Subcutaneous abdominal adipose tissue (tissue), 5 donors: ENCODE results near the gene HGS.

Experiments
- H3K27ac ChIP-seq: one replicate; pipeline ENCODE4 v1.7.0; 2013; ENCODE audit warnings: low read depth, mild to moderate bottlenecking, inconsistent platforms, low read length, moderate library complexity
- H3K27me3 ChIP-seq, 5 donors: one replicate each; pipeline ENCODE4 v1.7.0; 2013; ENCODE audit warnings: low read length in 5 of 5, inconsistent platforms in 1 of 5; ENCODE audit not compliant: control insufficient read depth in 5 of 5, insufficient read depth in 4 of 5
- H3K36me3 ChIP-seq, 5 donors: one replicate each; pipeline ENCODE4 v1.7.0; 2013; ENCODE audit warnings: low read length in 5 of 5; ENCODE audit not compliant: control insufficient read depth in 5 of 5, insufficient read depth in 5 of 5
- H3K4me1 ChIP-seq, 5 donors: one replicate each; pipeline ENCODE4 v1.7.0; 2013; ENCODE audit warnings: low read length in 5 of 5, mild to moderate bottlenecking in 3 of 5, moderate library complexity in 1 of 5; ENCODE audit not compliant: control insufficient read depth in 5 of 5, insufficient read depth in 5 of 5
- H3K4me3 ChIP-seq, 5 donors: one replicate each; pipeline ENCODE4 v1.7.0; 2013; ENCODE audit warnings: low read length in 5 of 5, low read depth in 1 of 5
- H3K9ac ChIP-seq, 5 donors: one replicate each; pipeline ENCODE4 v1.7.0; 2013; ENCODE audit warnings: low read length in 5 of 5, mild to moderate bottlenecking in 4 of 5, moderate library complexity in 3 of 5
- H3K9me3 ChIP-seq, 5 donors: one replicate each; pipeline ENCODE4 v1.7.0; 2013; ENCODE audit warnings: low read length in 5 of 5; ENCODE audit not compliant: control insufficient read depth in 5 of 5
- donor health status: healthy.
- donor health status: healthy.
- donor health status: healthy.
- donor health status: healthy.
- donor health status: healthy.

Gene HGS, protein sequence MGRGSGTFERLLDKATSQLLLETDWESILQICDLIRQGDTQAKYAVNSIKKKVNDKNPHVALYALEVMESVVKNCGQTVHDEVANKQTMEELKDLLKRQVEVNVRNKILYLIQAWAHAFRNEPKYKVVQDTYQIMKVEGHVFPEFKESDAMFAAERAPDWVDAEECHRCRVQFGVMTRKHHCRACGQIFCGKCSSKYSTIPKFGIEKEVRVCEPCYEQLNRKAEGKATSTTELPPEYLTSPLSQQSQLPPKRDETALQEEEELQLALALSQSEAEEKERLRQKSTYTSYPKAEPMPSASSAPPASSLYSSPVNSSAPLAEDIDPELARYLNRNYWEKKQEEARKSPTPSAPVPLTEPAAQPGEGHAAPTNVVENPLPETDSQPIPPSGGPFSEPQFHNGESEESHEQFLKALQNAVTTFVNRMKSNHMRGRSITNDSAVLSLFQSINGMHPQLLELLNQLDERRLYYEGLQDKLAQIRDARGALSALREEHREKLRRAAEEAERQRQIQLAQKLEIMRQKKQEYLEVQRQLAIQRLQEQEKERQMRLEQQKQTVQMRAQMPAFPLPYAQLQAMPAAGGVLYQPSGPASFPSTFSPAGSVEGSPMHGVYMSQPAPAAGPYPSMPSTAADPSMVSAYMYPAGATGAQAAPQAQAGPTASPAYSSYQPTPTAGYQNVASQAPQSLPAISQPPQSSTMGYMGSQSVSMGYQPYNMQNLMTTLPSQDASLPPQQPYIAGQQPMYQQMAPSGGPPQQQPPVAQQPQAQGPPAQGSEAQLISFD

GRCh38 chr17:81683584-81684441 is at the start of gene HGS, which contains the start of gene ARL16:
TSS of gene HGS (plus strand) at chr17:81684011. CDS start at chr17:81684067, 56 bp downstream.
TSS of gene ARL16 (minus strand) at chr17:81683797. CDS start at chr17:81683753, 44 bp downstream.
- Histone ChIP-seq H3K4me3 (peak within 1 kb of the TSS; percentile 88 to 96 (median 90)), H3K36me3 (peaks cover 0 to 47% (median 32%) of the 10 kb centered on the region in 5 donors), H3K9ac (peak within 1 kb of the TSS; percentile 39 to 95 (median 93)), H3K27me3 (no peaks in the 10 kb centered on the region), H3K4me1 (peaks cover 14 to 38% (median 33%) of the 10 kb centered on the region in 5 donors), H3K9me3 (no peaks in the 10 kb centered on the region), H3K27ac (peak within 1 kb of the TSS; percentile 74)

- Histone ChIP-seq H3K9ac (peak overlapping the region in 3 of 5 donors; percentile 99 to 100 (median 99)), H3K27ac (peak overlapping the region; percentile 99)
Measured at GRCh38 chr17:81635431-81635830, 48.4 kb upstream of the HGS start.

DNA sequence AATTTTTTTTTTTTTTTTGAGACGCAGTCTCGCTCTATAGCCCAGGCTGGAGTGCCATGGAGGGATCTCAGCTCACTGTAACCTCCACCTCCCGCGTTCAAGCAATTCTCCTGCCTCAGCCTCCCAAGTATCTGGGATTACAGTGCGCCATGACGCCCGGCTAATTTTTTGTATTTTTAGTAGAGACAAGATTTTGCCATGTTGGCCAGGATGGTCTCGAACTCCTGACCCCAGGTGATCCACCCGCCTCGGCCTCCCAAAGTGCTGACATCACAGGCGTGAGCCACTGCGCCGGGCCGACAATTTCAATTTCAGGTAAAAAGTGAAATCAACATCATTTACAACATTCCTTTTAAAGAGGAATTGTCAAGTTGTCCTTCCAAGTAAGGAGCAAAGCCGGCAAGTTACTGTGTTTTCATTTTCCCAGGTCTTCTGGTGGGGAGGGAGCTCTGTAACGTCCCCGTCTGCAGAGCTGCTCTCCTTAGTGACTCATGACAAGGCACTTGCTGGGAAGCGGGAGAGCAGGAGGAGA is 47.8 kb upstream of the HGS start:
- Histone ChIP-seq H3K4me1 (peaks cover 4 to 39% (median 28%) of the 10 kb centered on the region in 5 donors), H3K9ac (peak overlapping the region; percentile 95 to 100 (median 99)), H3K36me3 (peaks cover 0 to 4% (median 2%) of the 10 kb centered on the region in 5 donors)

More at GRCh38 chr17:81635431-81635830, 48.4 kb upstream of the HGS start:
- Histone ChIP-seq H3K4me1 (peaks cover 4 to 39% (median 28%) of the 10 kb centered on the region in 5 donors), H3K36me3 (peaks cover 0 to 4% (median 2%) of the 10 kb centered on the region in 5 donors), H3K4me3 (peak overlapping the region; percentile 33 to 96 (median 81)), H3K27me3 (no peaks in the 10 kb centered on the region), H3K9me3 (no peaks in the 10 kb centered on the region)

DNA sequence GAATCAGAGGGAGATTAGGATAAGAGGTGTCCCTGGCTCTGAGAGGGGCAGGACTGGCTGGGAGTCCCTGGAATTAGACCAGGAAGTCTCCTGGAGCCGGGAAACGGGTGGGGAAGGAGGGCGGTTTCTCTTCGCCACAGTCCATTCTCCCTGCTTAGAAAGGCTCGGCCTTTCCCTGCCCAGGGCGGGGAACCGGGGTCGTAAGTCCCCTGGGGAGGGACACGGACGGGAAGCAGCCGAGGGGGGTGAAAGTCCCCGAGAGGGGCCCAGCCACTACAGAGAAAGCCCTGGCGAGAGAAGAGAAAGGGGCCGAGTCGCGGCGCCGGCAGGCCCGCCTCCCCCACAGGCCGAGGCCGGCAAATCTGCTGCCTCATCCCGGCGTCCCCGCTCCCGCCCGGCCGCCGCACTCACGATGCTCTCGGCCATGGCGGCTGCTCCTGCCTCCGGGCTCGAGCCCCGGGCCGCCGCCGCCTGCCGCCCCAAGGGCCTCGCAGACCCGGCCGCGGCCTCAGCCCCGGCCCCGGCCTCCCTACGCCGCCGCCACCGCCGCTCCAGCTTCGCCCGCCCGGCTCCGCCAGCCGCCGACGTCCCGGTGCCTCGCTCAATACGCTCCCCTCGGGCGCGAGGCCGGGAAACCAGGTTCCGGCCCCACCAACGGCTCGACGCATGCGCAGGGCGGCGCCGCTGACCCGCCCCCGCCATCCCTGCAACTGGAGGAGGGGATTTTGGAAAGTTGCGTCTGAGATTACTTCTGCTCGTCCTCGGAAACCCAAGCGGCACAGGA is 47.1 kb upstream of the HGS start, which contains the start of the genes NPLOC4 and TSPAN10:
Gene NPLOC4, minus strand, starts transcription at position 608 of the 784 bp plus-strand sequence. Its CDS starts 182 bp downstream, at position 426.
Gene TSPAN10, plus strand, starts transcription at position 692 of the 784 bp plus-strand sequence. CDS start 5,217 bp downstream, outside the sequence.
- peak within 1 kb of the TSS; percentile 71 to 96 (median 90) for H3K4me3 ChIP-seq
- peak within 1 kb of the TSS; percentile 99 for H3K27ac ChIP-seq
- no peaks in the 10 kb centered on the region for H3K27me3 ChIP-seq
- H3K36me3 ChIP-seq: peaks cover 0 to 3% (median 0%) of the 10 kb centered on the region in 5 donors
- H3K4me1 ChIP-seq: peaks cover 4 to 44% (median 26%) of the 10 kb centered on the region in 5 donors
- no peaks in the 10 kb centered on the region for H3K9me3 ChIP-seq
- peak within 1 kb of the TSS; percentile 95 to 100 (median 99) for H3K9ac ChIP-seq

More for the DNA sequence above, 47.8 kb upstream of the HGS start:
- Histone ChIP-seq H3K27ac (peak overlapping the region; percentile 99), H3K27me3 (no peaks in the 10 kb centered on the region), H3K4me3 (peak overlapping the region; percentile 71 to 96 (median 90)), H3K9me3 (no peaks in the 10 kb centered on the region)

DNA sequence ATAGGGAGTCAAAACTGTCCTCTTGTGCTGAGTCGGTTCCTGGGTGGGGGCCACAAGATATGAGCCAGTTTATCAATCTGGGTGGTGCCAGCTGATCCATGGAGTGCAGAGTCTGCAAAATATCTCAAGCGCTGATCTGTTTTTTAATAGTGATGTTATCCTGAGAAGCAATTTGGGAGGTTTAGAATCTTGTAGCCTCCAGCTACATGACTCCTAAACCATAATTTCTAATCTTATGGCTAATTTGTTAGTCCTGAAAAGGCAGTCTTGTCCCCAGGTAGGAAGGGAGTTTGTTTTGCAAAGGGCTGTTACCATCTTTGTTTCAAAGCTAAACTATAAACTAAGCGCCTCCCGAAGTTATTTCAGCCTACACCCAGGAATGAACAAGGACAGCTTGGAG is 45.1 kb upstream of the HGS start:
- H3K9ac ChIP-seq: no peak overlapping the region
- H3K36me3 ChIP-seq: no peaks in the 10 kb centered on the region
- H3K4me3 ChIP-seq: no peak overlapping the region
- H3K9me3 ChIP-seq: no peaks in the 10 kb centered on the region
- H3K27me3 ChIP-seq: no peaks in the 10 kb centered on the region
- H3K4me1 ChIP-seq: peaks cover 4 to 47% (median 26%) of the 10 kb centered on the region in 5 donors
- no peak overlapping the region for H3K27ac ChIP-seq

GRCh38 chr17:81640011-81640410 is 43.8 kb upstream of the HGS start:
- H3K4me3 ChIP-seq: no peak overlapping the region
- H3K9ac ChIP-seq: no peak overlapping the region
- H3K27ac ChIP-seq: no peak overlapping the region
- peaks cover 4 to 35% (median 21%) of the 10 kb centered on the region in 5 donors for H3K4me1 ChIP-seq
- no peaks in the 10 kb centered on the region for H3K36me3 ChIP-seq
- H3K27me3 ChIP-seq: no peaks in the 10 kb centered on the region
- no peaks in the 10 kb centered on the region for H3K9me3 ChIP-seq

GRCh38 chr17:81641825-81642489 is 41.9 kb upstream of the HGS start:
- Histone ChIP-seq H3K27ac (peak overlapping the region; percentile 50), H3K36me3 (peaks cover 0 to 4% (median 3%) of the 10 kb centered on the region in 5 donors), H3K9ac (no peak overlapping the region), H3K27me3 (peaks cover 0 to 3% (median under 1%) of the 10 kb centered on the region in 5 donors), H3K9me3 (no peaks in the 10 kb centered on the region), H3K4me1 (peaks cover 0 to 21% (median 7%) of the 10 kb centered on the region in 5 donors), H3K4me3 (no peak overlapping the region)

GRCh38 chr17:81644496-81644895 is 39.3 kb upstream of the HGS start:
- peaks cover 12 to 19% (median 13%) of the 10 kb centered on the region in 5 donors for H3K27me3 ChIP-seq
- peaks cover 0 to 26% (median 9%) of the 10 kb centered on the region in 5 donors for H3K4me1 ChIP-seq
- H3K9ac ChIP-seq: no peak overlapping the region
- H3K27ac ChIP-seq: no peak overlapping the region
- peaks cover 0 to 4% (median 3%) of the 10 kb centered on the region in 5 donors for H3K36me3 ChIP-seq
- H3K9me3 ChIP-seq: peaks cover 0 to 4% (median 0%) of the 10 kb centered on the region in 5 donors
- no peak overlapping the region for H3K4me3 ChIP-seq
